GM23248 (cell line): ENCODE measurements around the gene PRDM16. TPM values are rescaled to one million over a fixed set of nuclear protein-coding genes. Genes with fewer than 3 reads are reported as not detected.

Experiments
- DNase-seq: peaks from one replicate; pipeline ENCODE4 v3.0.0-alpha.2; 2015
- H2AFZ ChIP-seq: fragments of 200-600 bp; sonication (generic); 2 replicates; pipeline ENCODE4 v1.6.1; 2016; ENCODE audit warnings: antibody characterized with exemption
- H3F3A ChIP-seq: fragments of 200-600 bp; sonication (generic); 2 replicates; pipeline ENCODE4 v1.6.1; 2016; ENCODE audit warnings: mild to moderate bottlenecking, antibody characterized with exemption, mixed run types; ENCODE audit not compliant: insufficient read depth
- H3K27ac ChIP-seq: fragments of 200-600 bp; sonication (generic); 2 replicates; pipeline ENCODE4 v1.5.1; 2016; ENCODE audit warnings: mild to moderate bottlenecking
- H3K27me3 ChIP-seq: fragments of 200-600 bp; sonication (generic); replicated peaks from 2 replicates; pipeline ENCODE4 v1.6.1; 2016; ENCODE audit warnings: mild to moderate bottlenecking; ENCODE audit not compliant: insufficient read depth
- H3K36me3 ChIP-seq: fragments of 200-600 bp; sonication (generic); 2 replicates; pipeline ENCODE4 v1.6.1; 2016; ENCODE audit warnings: low read depth, mild to moderate bottlenecking
- H3K4me1 ChIP-seq: fragments of 200-600 bp; sonication (generic); 2 replicates; pipeline ENCODE4 v1.6.1; 2016; ENCODE audit warnings: mild to moderate bottlenecking; ENCODE audit not compliant: insufficient read depth
- H3K4me2 ChIP-seq: fragments of 200-600 bp; sonication (generic); one replicate; pipeline ENCODE4 v1.6.1; 2016; ENCODE audit warnings: mild to moderate bottlenecking; ENCODE audit not compliant: unreplicated experiment
- H3K4me3 ChIP-seq: fragments of 200-600 bp; sonication (generic); 2 replicates; pipeline ENCODE4 v1.5.1; 2016; ENCODE audit warnings: mild to moderate bottlenecking
- H3K79me2 ChIP-seq: fragments of 200-600 bp; sonication (generic); 2 replicates; pipeline ENCODE4 v1.6.1; 2016; ENCODE audit warnings: mild to moderate bottlenecking; ENCODE audit not compliant: insufficient read depth
- H3K9ac ChIP-seq: fragments of 200-600 bp; sonication (generic); 2 replicates; pipeline ENCODE4 v1.6.1; 2016; ENCODE audit warnings: mild to moderate bottlenecking
- H3K9me2 ChIP-seq: fragments of 200-600 bp; sonication (generic); 2 replicates; pipeline ENCODE4 v1.6.1; 2016; ENCODE audit warnings: mixed run types, mild to moderate bottlenecking, moderate library complexity; ENCODE audit not compliant: insufficient read depth
- H3K9me3 ChIP-seq: fragments of 200-600 bp; sonication (generic); one replicate; pipeline ENCODE4 v1.6.1; 2017; ENCODE audit warnings: low read depth
- H4K20me1 ChIP-seq: fragments of 200-600 bp; sonication (generic); 2 replicates; pipeline ENCODE4 v1.6.0; 2016; ENCODE audit not compliant: insufficient read depth
- EZH2 ChIP-seq: fragments of 200-600 bp; sonication (generic); IDR thresholded peaks from 2 replicates; pipeline ENCODE4 v1.6.1; 2018; ENCODE audit warnings: antibody characterized with exemption, mild to moderate bottlenecking; ENCODE audit not compliant: insufficient read depth, poor library complexity, severe bottlenecking
- EZH2phosphoT487 ChIP-seq: fragments of 200-600 bp; sonication (generic); IDR thresholded peaks from 2 replicates; pipeline ENCODE4 v1.6.1; 2018; ENCODE audit warnings: antibody characterized with exemption, moderate library complexity, mild to moderate bottlenecking, low read depth; ENCODE audit not compliant: insufficient read depth
- WGBS, 2 experiments: methylation state at CpG; one replicate each; pipeline ENCODE4 v1.1.6; 2015 to 2017; ENCODE audit warnings: low lambda C conversion rate in 2 of 2, low coverage in 1 of 2; ENCODE audit errors: missing lambda C conversion rate in 2 of 2; 5-methylcytosine and 5-hydroxymethylcytosine counted together
- in situ Hi-C: fragments of 300-500 bp; cut with MboI; formaldehyde crosslinking; loops from 2 replicates; pipeline ENCODE4 v1.15.0; 2020
- polyA plus RNA-seq: library from polyadenylated mRNA; unstranded; fragments of >200 nt; fragmentation: Nextera tagmentation; extraction: Ambion mirVana; gene quantifications from 2 replicates; pipeline ENCODE4 v1.2.1, GENCODE V29; 2016
- total RNA-seq: library from RNA; depleted of rRNA; stranded (reverse); fragments of >200 nt; shearing (Covaris generic); gene quantifications from 2 replicates; pipeline ENCODE4 v1.2.3, GENCODE V29; 2014

Gene PRDM16
- total and polyA plus RNA-seq, 2 experiments from 2014 or later = 0.18 TPM; not detected in 1

DNA sequence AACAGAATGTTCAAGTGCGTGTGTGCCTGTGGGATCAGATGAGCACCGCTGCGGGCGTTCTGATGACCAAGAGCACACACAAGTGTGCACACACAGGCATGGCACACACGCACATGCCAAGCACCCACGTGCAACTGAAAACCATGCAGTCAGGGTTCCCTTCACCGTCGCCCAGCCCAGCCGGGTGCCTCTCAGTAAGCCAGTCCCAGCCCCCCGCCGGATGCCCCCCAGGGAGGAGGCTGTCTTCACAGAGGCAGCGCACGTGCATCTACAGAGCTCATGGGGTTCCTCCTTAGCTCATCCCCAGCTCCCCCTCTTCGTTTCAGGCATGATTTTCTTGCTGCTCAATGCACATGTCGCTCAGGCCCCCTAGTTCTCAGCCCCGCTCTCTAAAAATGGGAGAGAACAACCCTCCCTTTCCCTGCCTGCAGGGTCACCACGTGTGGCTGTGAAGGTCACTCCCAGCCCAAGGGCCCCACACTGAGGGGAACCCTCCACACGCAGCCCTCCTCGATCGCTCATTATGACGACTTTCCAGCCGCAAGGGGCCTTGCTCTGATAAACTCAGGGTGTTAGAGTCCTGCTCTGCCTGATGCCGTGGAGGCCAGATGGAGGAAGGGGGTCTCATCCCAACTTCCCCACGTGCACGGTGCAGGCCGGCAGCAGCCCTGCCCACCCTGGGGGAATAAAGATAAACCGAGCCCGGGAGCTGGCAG is 355.1 kb downstream of the PRDM16 start:
- in situ Hi-C loops = loop anchor here (10.0 kb wide), 1 partner anchor 1009 kb away; the partner anchor contains the start of gene PEX10
- H4K20me1 ChIP-seq = no peaks in the 10 kb centered on the region
- peaks cover 31% of the 10 kb centered on the region for H3K27me3 ChIP-seq
- H3K4me3 ChIP-seq = no peak overlapping the region
- H3K9me2 ChIP-seq = no peaks in the 10 kb centered on the region
- H3K4me1 ChIP-seq = no peaks in the 10 kb centered on the region
- TF ChIP-seq EZH2 = no peak
- no peak for TF ChIP-seq EZH2phosphoT487
- H3K4me2 ChIP-seq = no peak overlapping the region
- no peaks in the 10 kb centered on the region for H3K79me2 ChIP-seq
- H3K9ac ChIP-seq = no peak overlapping the region
- no peak overlapping the region for H3K27ac ChIP-seq
- 55 to 57% methylated on average over 28 of the region's 28 CpGs for whole genome bisulfite sequencing, 2 experiments
- no peak for DNase-seq
- no peak overlapping the region for H2AFZ ChIP-seq
- no peaks in the 10 kb centered on the region for H3F3A ChIP-seq
- H3K36me3 ChIP-seq = no peaks in the 10 kb centered on the region
- no peaks in the 10 kb centered on the region for H3K9me3 ChIP-seq

DNA sequence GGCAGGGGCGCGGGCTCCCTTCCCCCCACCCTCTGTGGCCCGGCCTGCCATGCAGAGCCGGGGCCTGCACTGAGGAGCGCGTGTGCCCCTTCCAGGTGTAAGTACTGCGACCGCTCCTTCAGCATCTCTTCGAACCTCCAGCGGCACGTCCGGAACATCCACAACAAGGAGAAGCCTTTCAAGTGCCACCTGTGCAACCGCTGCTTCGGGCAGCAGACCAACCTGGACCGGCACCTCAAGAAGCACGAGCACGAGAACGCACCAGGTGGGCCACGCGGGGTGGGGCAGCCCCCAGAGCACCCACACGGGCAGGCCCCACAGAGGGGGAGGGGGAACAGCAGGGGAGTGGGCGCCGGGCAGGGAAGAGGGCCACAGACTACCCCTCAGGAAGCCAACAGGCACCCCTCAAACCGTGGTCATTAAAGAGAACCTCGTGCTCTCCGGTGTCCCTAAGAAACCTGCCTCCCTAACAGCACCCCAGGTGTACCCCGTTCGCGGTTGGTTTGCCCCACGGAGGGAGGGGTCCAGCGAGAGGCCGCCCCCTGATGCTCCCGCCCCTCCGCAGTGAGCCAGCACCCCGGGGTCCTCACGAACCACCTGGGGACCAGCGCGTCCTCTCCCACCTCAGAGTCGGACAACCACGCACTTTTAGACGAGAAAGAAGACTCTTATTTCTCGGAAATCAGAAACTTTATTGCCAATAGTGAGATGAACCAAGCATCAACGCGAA is 356.6 kb downstream of the PRDM16 start:
- H3K9me3 ChIP-seq = no peaks in the 10 kb centered on the region
- DNase-seq = no peak
- peaks cover 21% of the 10 kb centered on the region for H3K27me3 ChIP-seq
- no peaks in the 10 kb centered on the region for H3F3A ChIP-seq
- no peak overlapping the region for H3K4me2 ChIP-seq
- WGBS, 2 experiments = 73% methylated on average over 38 to 42 of the region's 44 CpGs
- TF ChIP-seq EZH2phosphoT487 = no peak
- TF ChIP-seq EZH2 = no peak
- no peak overlapping the region for H3K4me3 ChIP-seq
- H4K20me1 ChIP-seq = no peaks in the 10 kb centered on the region
- H3K9me2 ChIP-seq = no peaks in the 10 kb centered on the region
- no peak overlapping the region for H2AFZ ChIP-seq
- no peak overlapping the region for H3K27ac ChIP-seq
- no peaks in the 10 kb centered on the region for H3K79me2 ChIP-seq
- in situ Hi-C loops = loop anchor here (10.0 kb wide), 1 partner anchor 1011 kb away; the partner anchor contains the start of gene PEX10
- no peak overlapping the region for H3K9ac ChIP-seq
- H3K4me1 ChIP-seq = no peaks in the 10 kb centered on the region
- no peaks in the 10 kb centered on the region for H3K36me3 ChIP-seq

DNA sequence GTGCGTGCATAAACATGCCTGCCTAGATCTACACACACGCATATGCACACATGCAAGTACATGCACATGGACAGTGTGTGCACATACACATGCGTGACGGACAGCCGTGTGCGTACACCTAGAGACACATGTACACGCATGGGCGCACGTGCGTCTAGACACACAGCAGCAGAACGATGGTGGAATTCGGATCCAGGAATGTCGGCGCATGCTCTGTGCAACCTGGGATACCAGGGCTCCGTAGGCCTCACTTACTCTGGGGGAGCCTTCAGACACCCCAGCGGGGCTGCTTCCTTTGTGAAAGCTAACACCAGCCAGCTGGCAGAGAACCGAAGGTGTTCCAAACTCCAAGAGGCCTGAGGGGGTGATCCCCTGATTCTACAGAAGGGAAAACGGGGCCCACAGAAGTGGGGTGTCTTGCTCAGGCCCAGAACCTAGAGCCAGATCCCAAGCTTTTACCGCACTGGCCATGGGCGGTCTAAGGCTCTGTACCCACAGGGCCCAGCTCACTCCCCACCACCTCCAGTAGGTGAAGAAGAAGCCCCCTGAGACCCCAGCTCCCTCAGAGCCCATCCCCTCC is 358.0 kb downstream of the PRDM16 start:
- no peak overlapping the region for H3K4me2 ChIP-seq
- H3K9me2 ChIP-seq = no peaks in the 10 kb centered on the region
- H3K9ac ChIP-seq = no peak overlapping the region
- no peak overlapping the region for H3K4me3 ChIP-seq
- no peak overlapping the region for H2AFZ ChIP-seq
- H3K9me3 ChIP-seq = no peaks in the 10 kb centered on the region
- no peaks in the 10 kb centered on the region for H4K20me1 ChIP-seq
- H3K79me2 ChIP-seq = no peaks in the 10 kb centered on the region
- 89 to 90% methylated on average over 20 of the region's 20 CpGs for WGBS, 2 experiments
- peaks cover 11% of the 10 kb centered on the region; the same call in 1 of the 2 replicates for H3K27me3 ChIP-seq
- H3K4me1 ChIP-seq = no peaks in the 10 kb centered on the region
- TF ChIP-seq EZH2 (no peak), EZH2phosphoT487 (no peak)
- H3F3A ChIP-seq = no peaks in the 10 kb centered on the region
- no peak overlapping the region for H3K27ac ChIP-seq
- no peak for DNase-seq
- in situ Hi-C loops = loop anchor here (10.0 kb wide), 1 partner anchor 1012 kb away; the partner anchor contains the start of gene PEX10
- no peaks in the 10 kb centered on the region for H3K36me3 ChIP-seq

DNA sequence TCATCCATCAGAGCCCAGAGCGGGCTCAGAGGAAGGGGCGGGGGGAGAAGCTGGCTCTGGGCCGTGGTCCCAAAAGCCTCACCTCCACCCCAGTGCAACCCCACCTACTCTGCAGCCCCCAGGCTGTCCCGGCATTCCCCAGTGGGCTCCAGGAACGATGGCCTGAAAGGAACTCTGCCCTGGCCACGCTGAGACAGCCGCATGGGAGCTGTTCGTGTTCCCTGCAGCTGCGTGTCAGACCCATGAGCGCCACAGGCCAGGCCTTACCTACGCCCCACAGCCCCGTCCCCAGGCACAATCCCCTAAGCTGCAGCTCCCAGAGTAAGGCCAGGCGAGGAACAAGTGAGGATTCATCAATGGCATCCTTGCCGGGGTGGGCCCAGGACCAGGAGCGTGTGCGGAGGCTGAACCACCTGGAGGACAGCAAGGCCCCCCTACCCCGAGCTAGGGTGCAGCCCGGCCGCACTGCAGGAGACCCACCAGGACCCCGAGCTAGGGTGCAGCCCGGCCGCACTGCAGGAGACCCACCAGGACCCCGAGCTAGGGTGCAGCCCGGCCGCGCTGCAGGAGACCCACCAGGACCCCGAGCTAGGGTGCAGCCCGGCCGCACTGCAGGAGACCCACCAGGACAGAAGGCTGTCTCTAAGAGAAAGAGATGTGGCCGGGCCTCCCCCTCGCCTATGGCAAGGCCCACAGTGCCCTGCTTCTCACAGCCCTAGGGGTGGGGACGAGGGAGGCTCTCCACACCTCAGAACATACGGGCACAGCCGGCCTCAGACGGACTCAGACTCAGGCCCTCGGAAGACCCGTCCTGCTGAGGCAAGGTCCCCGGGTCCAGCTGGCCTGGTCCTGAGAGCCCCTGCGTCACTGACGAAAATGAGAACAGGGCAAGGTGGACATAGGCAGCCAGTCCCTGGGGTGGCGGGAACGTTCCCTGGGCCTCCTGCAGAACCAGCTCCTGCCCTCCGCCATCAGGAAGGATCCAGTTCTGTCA is 359.0 kb downstream of the PRDM16 start:
- H3K9me2 ChIP-seq = no peaks in the 10 kb centered on the region
- no peak for DNase-seq
- no peaks in the 10 kb centered on the region for H3K9me3 ChIP-seq
- H3K27me3 ChIP-seq = peaks cover 5% of the 10 kb centered on the region; the same call in 1 of the 2 replicates
- no peak overlapping the region for H3K9ac ChIP-seq
- no peak overlapping the region for H3K27ac ChIP-seq
- H2AFZ ChIP-seq = no peak overlapping the region
- H4K20me1 ChIP-seq = no peaks in the 10 kb centered on the region
- H3K4me3 ChIP-seq = no peak overlapping the region
- WGBS, 2 experiments = 63 to 70% methylated on average over 37 of the region's 43 CpGs
- H3K4me1 ChIP-seq = no peaks in the 10 kb centered on the region
- H3K36me3 ChIP-seq = no peaks in the 10 kb centered on the region
- TF ChIP-seq EZH2 = no peak
- TF ChIP-seq EZH2phosphoT487 = no peak
- in situ Hi-C loops = loop anchor here (10.0 kb wide), 1 partner anchor 1013 kb away; the partner anchor contains the start of gene PEX10
- no peaks in the 10 kb centered on the region for H3F3A ChIP-seq
- no peaks in the 10 kb centered on the region for H3K79me2 ChIP-seq
- no peak overlapping the region for H3K4me2 ChIP-seq
